Stomach (tissue), 4 donors: ENCODE data around the gene PGAP6.

Experiments
- CTCF ChIP-seq, 7 experiments: fragments of 450-650 bp in 4 of 7; fragments of 200-600 bp in 3 of 7; sonication (generic) in 3 of 7; IDR thresholded peaks; one replicate each; pipeline ENCODE4 v1.5.1; 2016 to 2019; ENCODE audit warnings: antibody characterized with exemption in 7 of 7, control low read depth in 2 of 7, mild to moderate bottlenecking in 1 of 7
- POLR2A ChIP-seq, 4 donors: fragments of 450-650 bp; IDR thresholded peaks; one replicate each; pipeline ENCODE4 v1.6.1; 2016; ENCODE audit warnings: antibody characterized with exemption in 4 of 4, control low read depth in 2 of 4, mild to moderate bottlenecking in 1 of 4, moderate library complexity in 1 of 4

GRCh38 chr16:377419-377951, 4.3 kb downstream of the PGAP6 start:
- no peak for TF ChIP-seq POLR2A (IDR thresholded peaks at IDR 0.05)
- TF ChIP-seq CTCF (IDR thresholded peaks at IDR 0.05): no peak
